K562 (cell line): Measurements from ENCODE around the gene DYDC1. TPM values are rescaled to one million over a fixed set of nuclear protein-coding genes. Genes with fewer than 3 reads are reported as not detected.

Experiments
- ATAC-seq: fragments of 200-7000 bp; cut with Tn5 transposase; 3 replicates; pipeline ENCODE4 v1.9.1; 2020; ENCODE audit warnings: moderate library complexity
- BruUV-seq: library from RNA; stranded (reverse); fragments of 400-500 nt; replicated peaks from 2 replicates; lab custom pipeline; 2021; lab: Mats Ljungman, UMichigan
- CTCF ChIA-PET: fragments of 300-600 bp; formaldehyde crosslinking; extraction: SDS; loops from one replicate; lab custom pipeline; 2021; ENCODE audit warnings: low intra/inter-chr PET ratio; lab: Yijun Ruan, JAX
- POLR2A ChIA-PET: fragments of 300-600, 350-650 bp; sonication (Branson Sonifier 250); formaldehyde crosslinking; extraction: SDS; loops from one replicate; lab custom pipeline; 2021; ENCODE audit warnings: antibody characterized with exemption, inconsistent platforms; lab: Yijun Ruan, JAX
- DNase-seq, 4 experiments: peaks; one replicate each; pipeline versions ENCODE4 v3.0.0 to v3.0.0-alpha.2; 2011 to 2018; ENCODE audit warnings: low spot score in 3 of 4, mixed read lengths in 3 of 4; ENCODE audit errors: extremely low read depth in 1 of 4
- FAIRE-seq: peaks from 2 replicates; lab custom pipeline; 2011; peaks lifted over from hg19 to GRCh38; lab: Jason Lieb, UNC
- H2AFZ ChIP-seq: 2 replicates; pipeline ENCODE4 v1.6.0; 2011; ENCODE audit warnings: low read depth, low read length, control low read depth, inconsistent platforms
- H3K27ac ChIP-seq: fragments of 200-600 bp; 3 replicates; pipeline ENCODE4 v1.8.0; 2011; ENCODE audit warnings: low read depth, mild to moderate bottlenecking, control low read depth, inconsistent platforms, low read length, moderate library complexity, mixed read lengths; ENCODE audit errors: extremely low read depth
- H3K27me3 ChIP-seq, 2 experiments: fragments of 300-600 bp in 1 of 2; 2 replicates in 1 of 2; 3 replicates in 1 of 2; pipeline versions ENCODE4 v1.6.0 to v1.8.0; 2011; ENCODE audit warnings: inconsistent platforms in 2 of 2, low read length in 2 of 2, mild to moderate bottlenecking in 1 of 2, mixed read lengths in 1 of 2, moderate library complexity in 1 of 2; ENCODE audit not compliant: control insufficient read depth in 2 of 2, insufficient read depth in 2 of 2
- H3K36me3 ChIP-seq: fragments of 300-600 bp; 3 replicates; pipeline ENCODE4 v1.8.0; 2011; ENCODE audit warnings: mild to moderate bottlenecking, low read length, inconsistent platforms; ENCODE audit not compliant: control insufficient read depth, insufficient read depth
- H3K4me1 ChIP-seq, 2 experiments: fragments of 200-600 bp in 1 of 2; replicated peaks in 1 of 2; 2 replicates in 1 of 2; 3 replicates in 1 of 2; pipeline versions ENCODE4 v1.5.1 to v1.8.0; 2011; ENCODE audit warnings: inconsistent platforms in 2 of 2, low read length in 2 of 2, mild to moderate bottlenecking in 1 of 2, mixed read lengths in 1 of 2, moderate library complexity in 1 of 2; ENCODE audit not compliant: control insufficient read depth in 2 of 2, insufficient read depth in 2 of 2
- H3K4me2 ChIP-seq: 2 replicates; pipeline ENCODE4 v1.6.1; 2011; ENCODE audit warnings: low read length, control low read depth, inconsistent platforms, mixed read lengths; ENCODE audit not compliant: insufficient read depth
- H3K4me3 ChIP-seq: fragments of 200-600 bp; sonication (generic), shearing (Covaris generic); 2 replicates; pipeline ENCODE4 v1.5.1; 2016; ENCODE audit warnings: control low read depth, inconsistent platforms
- H3K79me2 ChIP-seq: fragments of 200-600 bp; 3 replicates; pipeline ENCODE4 v1.8.0; 2011; ENCODE audit warnings: low read length, inconsistent platforms; ENCODE audit not compliant: control insufficient read depth, insufficient read depth
- H3K9ac ChIP-seq, 2 experiments: 2 replicates each; pipeline versions ENCODE4 v1.6.0 to v1.6.1; 2011; ENCODE audit warnings: low read depth in 2 of 2, low read length in 2 of 2, control low read depth in 1 of 2, inconsistent platforms in 1 of 2, mild to moderate bottlenecking in 1 of 2, mixed read lengths in 1 of 2; ENCODE audit not compliant: insufficient read depth in 1 of 2
- H3K9me1 ChIP-seq: one replicate; pipeline ENCODE4 v1.6.0; 2011; ENCODE audit warnings: inconsistent platforms, mild to moderate bottlenecking, low read length, moderate library complexity; ENCODE audit not compliant: control insufficient read depth, insufficient read depth
- H3K9me3 ChIP-seq: replicated peaks from 2 replicates; pipeline ENCODE4 v1.5.1; 2011; ENCODE audit warnings: low read depth, low read length, inconsistent platforms; ENCODE audit not compliant: control insufficient read depth, insufficient read depth
- H4K20me1 ChIP-seq: replicated peaks from 2 replicates; pipeline ENCODE4 v1.6.1; 2011; ENCODE audit warnings: low read length, inconsistent platforms, mixed read lengths; ENCODE audit not compliant: control insufficient read depth, insufficient read depth
- AFF1 ChIP-seq, 2 experiments: fragments of 450-650 bp; IDR thresholded peaks; 2 replicates each; pipeline ENCODE4 v1.6.1; 2018; ENCODE audit warnings: mild to moderate bottlenecking in 2 of 2, low read depth in 1 of 2; ENCODE audit not compliant: partially characterized antibody in 2 of 2
- BRD9 ChIP-seq: fragments of 450-650 bp; IDR thresholded peaks from 2 replicates; pipeline ENCODE4 v1.6.1; 2018; ENCODE audit warnings: low read depth; ENCODE audit not compliant: partially characterized antibody
- whole genome bisulfite sequencing: fragments of 100-300 bp; shearing (Covaris generic); methylation state at CpG from one replicate; pipeline ENCODE4 v1.1.6; 2016; ENCODE audit warnings: low coverage, mixed read lengths; ENCODE audit not compliant: insufficient coverage; ENCODE audit errors: missing lambda C conversion rate; 5-methylcytosine and 5-hydroxymethylcytosine counted together
- in situ Hi-C: fragments of 300-500 bp; cut with MboI; formaldehyde crosslinking; loops from 4 replicates; pipeline ENCODE4 v1.15.0; 2018; ENCODE audit warnings: inconsistent platforms, mixed read lengths
- intact Hi-C: fragments of 100-400 bp; cut with micrococcal nuclease; formaldehyde crosslinking; loops from 2 replicates; pipeline ENCODE4 v1.14.2; 2022
- polyA plus RNA-seq, 8 experiments: library from polyadenylated mRNA; depleted of rRNA in 4 of 8; stranded (reverse) in 5 of 8; unstranded in 3 of 8; fragments of >200 nt; fragmentation: Nextera tagmentation in 2 of 8; fragmentation: Illumina TruSeq in 1 of 8; extraction: Ambion mirVana in 2 of 8; extraction: Trizol in 1 of 8; gene quantifications; 2 replicates each; pipeline versions ENCODE4 v1.2.1 to v1.2.3, GENCODE V29; 2011 to 2014; ENCODE audit warnings: inconsistent platforms in 1 of 8, missing spikeins in 1 of 8
- total RNA-seq, 7 experiments: library from RNA; depleted of rRNA in 6 of 7; stranded (reverse); fragments of >200 nt in 6 of 7; fragmentation: Illumina TruSeq in 2 of 7; extraction: Trizol in 2 of 7; gene quantifications; 2 replicates each; pipeline versions ENCODE4 v1.2.1 to v1.2.3, GENCODE V29; 2011 to 2021; ENCODE audit warnings: low replicate concordance in 1 of 7
- TF ChIP-seq, protein P1 (sequence below): fragments of 450-650 bp; IDR thresholded peaks from 2 replicates; pipeline ENCODE4 v1.6.1; 2016; ENCODE audit warnings: borderline replicate concordance
- TF ChIP-seq, protein P2 (sequence below): fragments of 450-650 bp; IDR thresholded peaks from 2 replicates; pipeline ENCODE4 v1.6.1; 2014; ENCODE audit warnings: low read depth, mild to moderate bottlenecking, moderate library complexity, borderline replicate concordance

The DYDC1 gene
- total and polyA plus RNA-seq, 9 of the 15 experiments (the other 6 are each of a cell fraction or from before 2014, with no cell fraction given), result not detected

DNA sequence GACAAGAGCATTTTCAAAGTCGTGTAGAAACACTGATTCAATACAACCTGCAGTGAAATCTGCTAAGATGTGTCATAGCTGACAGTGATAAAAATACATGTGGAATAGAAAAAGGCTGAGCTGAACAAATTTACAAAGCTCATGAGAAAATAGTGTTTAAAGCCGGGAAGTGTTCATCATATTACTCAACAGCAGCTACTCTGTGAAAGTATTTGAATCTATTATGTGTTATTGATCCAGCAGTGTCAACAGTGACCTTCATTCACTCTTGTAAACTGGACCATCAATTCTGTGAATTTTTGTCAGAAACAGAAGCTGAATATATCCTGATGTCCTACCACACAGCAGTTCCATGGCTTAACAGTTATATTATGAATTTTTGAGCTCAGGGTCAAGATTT, 11.6 kb downstream of the DYDC1 start (continued):
- TF ChIP-seq, protein P1, sequence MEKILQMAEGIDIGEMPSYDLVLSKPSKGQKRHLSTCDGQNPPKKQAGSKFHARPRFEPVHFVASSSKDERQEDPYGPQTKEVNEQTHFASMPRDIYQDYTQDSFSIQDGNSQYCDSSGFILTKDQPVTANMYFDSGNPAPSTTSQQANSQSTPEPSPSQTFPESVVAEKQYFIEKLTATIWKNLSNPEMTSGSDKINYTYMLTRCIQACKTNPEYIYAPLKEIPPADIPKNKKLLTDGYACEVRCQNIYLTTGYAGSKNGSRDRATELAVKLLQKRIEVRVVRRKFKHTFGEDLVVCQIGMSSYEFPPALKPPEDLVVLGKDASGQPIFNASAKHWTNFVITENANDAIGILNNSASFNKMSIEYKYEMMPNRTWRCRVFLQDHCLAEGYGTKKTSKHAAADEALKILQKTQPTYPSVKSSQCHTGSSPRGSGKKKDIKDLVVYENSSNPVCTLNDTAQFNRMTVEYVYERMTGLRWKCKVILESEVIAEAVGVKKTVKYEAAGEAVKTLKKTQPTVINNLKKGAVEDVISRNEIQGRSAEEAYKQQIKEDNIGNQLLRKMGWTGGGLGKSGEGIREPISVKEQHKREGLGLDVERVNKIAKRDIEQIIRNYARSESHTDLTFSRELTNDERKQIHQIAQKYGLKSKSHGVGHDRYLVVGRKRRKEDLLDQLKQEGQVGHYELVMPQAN, result no peak

DNA sequence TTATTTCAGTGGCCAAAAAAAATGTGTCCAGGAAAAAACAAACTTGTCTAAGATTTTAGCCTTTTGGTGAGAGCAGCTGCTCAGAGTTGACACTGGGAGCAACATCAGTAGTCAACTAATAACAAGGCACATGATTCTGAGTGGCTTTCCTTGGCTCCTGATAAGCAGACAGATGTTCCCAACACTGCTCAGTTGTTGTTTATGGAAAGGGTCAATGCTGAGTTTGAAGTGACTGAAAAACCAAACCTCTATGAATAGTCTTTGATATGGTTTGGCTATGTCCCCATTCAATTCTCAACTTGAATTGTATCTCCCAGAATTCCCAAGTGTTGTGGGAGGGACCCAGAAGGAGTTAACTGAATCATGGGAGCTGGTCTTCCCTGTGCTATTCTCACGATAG, 12.3 kb downstream of the DYDC1 start:
- TF ChIP-seq AFF1 (IDR thresholded peaks at IDR 0.05; ENCODE audit: low read depth in 1 of 2, partially characterized antibody in 2 of 2) (peak in 1 of 2 experiments; percentile 78), BRD9 (no peak)
- TF ChIP-seq, protein P2, sequence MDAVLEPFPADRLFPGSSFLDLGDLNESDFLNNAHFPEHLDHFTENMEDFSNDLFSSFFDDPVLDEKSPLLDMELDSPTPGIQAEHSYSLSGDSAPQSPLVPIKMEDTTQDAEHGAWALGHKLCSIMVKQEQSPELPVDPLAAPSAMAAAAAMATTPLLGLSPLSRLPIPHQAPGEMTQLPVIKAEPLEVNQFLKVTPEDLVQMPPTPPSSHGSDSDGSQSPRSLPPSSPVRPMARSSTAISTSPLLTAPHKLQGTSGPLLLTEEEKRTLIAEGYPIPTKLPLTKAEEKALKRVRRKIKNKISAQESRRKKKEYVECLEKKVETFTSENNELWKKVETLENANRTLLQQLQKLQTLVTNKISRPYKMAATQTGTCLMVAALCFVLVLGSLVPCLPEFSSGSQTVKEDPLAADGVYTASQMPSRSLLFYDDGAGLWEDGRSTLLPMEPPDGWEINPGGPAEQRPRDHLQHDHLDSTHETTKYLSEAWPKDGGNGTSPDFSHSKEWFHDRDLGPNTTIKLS, result peak; percentile 36; the same call in 1 of the 2 replicates
- TF ChIP-seq, all 486 proteins: peak for 2
- Histone ChIP-seq H3K4me3 (no peak overlapping the region), H3K36me3 (no peaks in the 10 kb centered on the region), H3K9me3 (no peaks in the 10 kb centered on the region), H3K4me2 (no peak overlapping the region), H2AFZ (no peak overlapping the region; the same call in 1 of the 2 replicates), H3K27ac (no peak overlapping the region), H3K9ac (no peak overlapping the region), H3K27me3 (peaks cover 0 to 5% of the 10 kb centered on the region in 2 experiments; a peak in 1 of 5 replicates), H3K9me1 (no peaks in the 10 kb centered on the region), H3K79me2 (no peaks in the 10 kb centered on the region), H4K20me1 (no peaks in the 10 kb centered on the region), H3K4me1 (0 out of 5 replicates have a peak, but pooled peaks cover 0 to 3% of the 10 kb centered on the region in 2 experiments)
- ChIA-PET CTCF (no interaction called here), POLR2A (interaction anchor here (1.2 kb wide), 2 partner anchors 14 to 23 kb away, joined by 3 to 6 read pairs; no protein-coding TSS in a partner anchor)
- BruUV-seq, result no TSS peak
- ATAC-seq (no peak; the same call in 2 of the 3 replicates), DNase-seq (no peak), FAIRE-seq (no peak)
- in situ Hi-C loops, result no loop called here
- intact Hi-C loops, result no loop called here
- WGBS, result 0% methylated on average over 1 of the region's 1 CpG
